AG09319 (cell line): ENCODE measurements around the gene STK4.

Experiments used
- DNase-seq: peaks from one replicate; pipeline ENCODE4 v3.0.0-alpha.2; 2010; ENCODE audit warnings: low read depth; ENCODE audit errors: extremely low read depth
- CTCF ChIP-seq: IDR thresholded peaks from 2 replicates; pipeline ENCODE4 v1.5.1; 2011; ENCODE audit warnings: low read depth, mild to moderate bottlenecking, inconsistent platforms, low read length, moderate library complexity

Gene STK4

DNA sequence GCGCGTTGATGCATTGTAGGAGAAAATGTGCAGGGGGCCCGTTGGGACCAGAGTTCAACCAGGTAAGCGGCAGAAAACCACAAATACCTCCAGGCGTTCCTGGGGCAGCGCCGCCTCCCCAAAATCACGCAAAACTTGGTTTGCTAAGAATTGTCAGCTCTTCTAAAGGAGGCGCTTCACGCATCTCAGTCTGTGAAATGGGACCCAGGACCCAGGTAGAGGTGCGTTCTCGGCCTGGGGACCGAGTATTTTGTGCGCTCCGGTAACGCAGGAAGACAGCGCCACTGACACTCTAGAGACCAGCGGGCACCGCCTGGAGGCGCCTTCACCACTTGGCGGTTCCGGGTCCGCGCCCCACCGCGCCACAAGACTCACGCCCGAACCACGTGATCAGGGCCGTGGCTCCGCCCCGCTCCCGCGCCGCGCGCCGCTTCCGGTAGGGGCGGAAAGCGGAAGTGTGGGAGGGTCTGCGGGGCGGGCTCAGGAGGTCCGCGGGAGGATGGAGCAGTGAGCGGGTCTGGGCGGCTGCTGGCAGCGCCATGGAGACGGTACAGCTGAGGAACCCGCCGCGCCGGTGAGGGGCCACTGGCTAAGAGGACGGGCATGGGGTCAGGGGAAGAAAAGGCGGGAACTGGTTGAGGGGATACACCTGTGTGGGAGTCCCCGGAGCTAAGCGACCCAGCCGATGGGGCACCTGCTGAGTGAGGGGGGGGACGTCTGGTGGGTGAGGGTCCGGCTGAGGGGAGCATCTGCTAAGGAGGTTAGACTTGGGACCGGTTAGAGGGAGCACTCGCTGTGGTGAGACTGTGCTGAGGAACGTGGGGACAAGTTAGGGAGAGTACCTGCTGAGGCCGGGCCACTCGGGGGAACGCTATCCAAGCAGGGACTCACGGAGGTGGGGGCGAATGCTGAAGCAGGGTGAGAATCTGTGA lies at the start of gene STK4:
STK4 (plus strand) TSS at position 483 of the 932 bp plus-strand sequence; CDS start at position 540, 57 bp downstream.
- DNase-seq, result peak; percentile 69
- TF ChIP-seq CTCF, result peak; percentile 50

DNA sequence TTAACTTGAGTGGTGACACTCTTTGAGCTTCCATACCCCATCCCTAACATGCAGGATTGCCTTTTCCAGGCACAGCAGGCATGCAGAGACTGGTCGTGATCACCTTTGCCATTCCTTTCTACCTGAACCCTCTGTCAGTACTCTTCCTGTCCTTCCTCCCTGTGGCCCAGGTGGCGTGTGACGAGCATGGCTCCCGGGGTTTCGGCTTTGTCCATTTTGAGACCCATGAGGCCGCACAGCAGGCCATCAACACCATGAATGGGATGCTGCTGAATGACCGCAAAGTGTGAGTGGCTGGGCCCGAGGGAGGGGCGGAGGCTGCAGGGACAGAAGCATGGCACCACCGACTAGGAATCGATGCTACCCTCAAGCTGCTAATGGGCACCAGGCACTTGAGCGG lies 49.7 kb upstream of the STK4 start:
- no peak for TF ChIP-seq CTCF
- no peak for DNase-seq

DNA sequence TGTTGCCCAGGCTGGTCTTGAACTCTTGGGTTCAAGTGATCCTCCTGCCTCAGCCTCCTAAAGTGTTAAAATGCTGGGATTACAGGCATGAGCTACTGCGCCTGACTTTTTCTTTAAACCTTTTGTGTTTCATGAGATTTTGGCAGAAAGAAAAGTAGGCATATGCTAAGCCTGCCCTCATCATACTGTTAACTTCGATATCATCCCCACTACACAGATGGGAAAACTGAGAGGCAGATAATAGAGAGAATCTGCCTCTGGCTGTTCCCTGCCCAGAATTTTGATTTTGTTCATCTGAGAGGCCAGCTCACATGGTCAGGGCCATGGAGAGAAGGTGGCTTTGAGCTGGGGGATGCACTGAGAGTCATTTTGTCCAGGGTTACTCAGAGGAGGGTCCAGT lies 48.9 kb upstream of the STK4 start:
- TF ChIP-seq CTCF, result no peak
- no peak for DNase-seq

GRCh38 chr20:44918342-44918741 lies 48.0 kb upstream of the STK4 start:
- no peak for TF ChIP-seq CTCF
- no peak for DNase-seq

- no peak for TF ChIP-seq CTCF
- no peak for DNase-seq
These were observed 47.6 kb upstream of the STK4 start for GRCh38 chr20:44918761-44919160.

DNA sequence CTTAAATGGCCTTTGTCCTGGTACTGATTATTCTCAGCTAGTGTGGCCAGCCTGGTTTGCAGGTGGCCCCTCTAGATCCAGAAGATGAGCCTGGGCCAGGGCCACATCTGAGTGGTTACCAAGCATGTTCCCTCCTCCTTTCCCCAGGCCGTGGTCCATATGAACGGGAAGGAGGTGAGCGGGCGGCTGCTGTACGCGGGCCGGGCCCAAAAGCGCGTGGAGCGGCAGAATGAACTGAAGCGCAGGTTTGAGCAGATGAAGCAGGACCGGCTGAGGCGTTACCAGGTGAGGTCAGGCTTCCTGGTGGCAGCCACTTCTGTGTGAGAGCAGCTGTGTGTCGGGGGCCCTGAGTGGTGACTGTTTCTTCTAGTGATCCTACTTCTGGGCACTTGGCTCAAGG lies 44.9 kb upstream of the STK4 start:
- DNase-seq, result no peak

More for the DNA sequence above, 44.9 kb upstream of the STK4 start:
- no peak for TF ChIP-seq CTCF
